Panc1 (cell line): ENCODE results near the gene RFX7.

Source experiments
- CTCF ChIP-seq: fragments of 450-650 bp; IDR thresholded peaks from 2 replicates; pipeline ENCODE4 v1.5.1; 2017; ENCODE audit warnings: mild to moderate bottlenecking
- POLR2AphosphoS5 ChIP-seq: IDR thresholded peaks from 2 replicates; pipeline ENCODE4 v1.6.1; 2012; ENCODE audit warnings: mild to moderate bottlenecking, low read depth, low read length, moderate library complexity
- SIN3A ChIP-seq: IDR thresholded peaks from 2 replicates; pipeline ENCODE4 v1.6.1; 2012; ENCODE audit warnings: low read depth, mild to moderate bottlenecking, low read length, moderate library complexity, borderline replicate concordance; ENCODE audit not compliant: insufficient read depth
- TCF7L2 ChIP-seq: IDR thresholded peaks from 2 replicates; pipeline ENCODE4 v1.6.1; 2011; ENCODE audit warnings: mild to moderate bottlenecking, low read depth, low read length, inconsistent platforms

- TF ChIP-seq SIN3A (no peak), CTCF (no peak), POLR2AphosphoS5 (no peak), TCF7L2 (no peak)
These were observed 187.1 kb downstream of the RFX7 start for GRCh38 chr15:56056626-56057025.
